Stromal cell of bone marrow (primary cell): ENCODE results near the gene DGKQ.

Source experiments
- DNase-seq: peaks from one replicate; pipeline ENCODE4 v3.0.0-alpha.2; 2012; ENCODE audit warnings: low read depth

The DGKQ gene

DNA sequence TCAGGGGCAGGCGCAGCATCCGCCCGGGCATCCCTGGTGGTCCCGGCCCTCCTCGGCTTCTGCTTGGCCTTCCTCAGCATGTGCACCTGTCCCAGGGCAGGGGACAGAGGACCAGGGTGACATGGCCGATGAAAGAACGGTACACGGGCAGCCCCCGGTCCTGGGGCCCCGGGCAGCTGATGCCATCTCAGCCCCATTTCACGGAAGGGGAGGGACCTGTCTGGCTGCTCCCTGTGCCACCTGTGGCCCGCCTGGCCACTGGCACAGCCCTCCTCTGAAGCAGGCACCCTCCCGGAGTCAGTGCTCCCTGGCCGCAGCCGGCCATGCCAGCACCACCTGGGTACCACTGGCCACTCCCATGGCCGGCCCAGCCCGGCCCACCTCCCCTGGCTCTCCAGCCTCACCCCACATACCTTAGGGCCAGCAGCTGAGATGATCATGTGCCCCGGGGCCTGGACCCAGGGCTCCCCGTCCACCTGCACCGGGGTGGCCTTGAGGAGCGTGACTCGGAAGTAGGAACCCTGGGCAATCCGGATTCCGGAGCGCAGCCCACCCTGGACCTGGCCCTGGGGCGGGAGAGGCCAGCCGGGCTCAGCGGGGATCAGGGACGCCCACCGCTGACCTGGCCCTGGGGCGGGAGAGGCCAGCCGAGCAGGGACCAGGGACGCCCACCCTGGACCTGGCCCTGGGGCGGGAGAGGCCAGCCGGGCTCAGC lies 12.6 kb downstream of the DGKQ start:
- no peak for DNase-seq

DNA sequence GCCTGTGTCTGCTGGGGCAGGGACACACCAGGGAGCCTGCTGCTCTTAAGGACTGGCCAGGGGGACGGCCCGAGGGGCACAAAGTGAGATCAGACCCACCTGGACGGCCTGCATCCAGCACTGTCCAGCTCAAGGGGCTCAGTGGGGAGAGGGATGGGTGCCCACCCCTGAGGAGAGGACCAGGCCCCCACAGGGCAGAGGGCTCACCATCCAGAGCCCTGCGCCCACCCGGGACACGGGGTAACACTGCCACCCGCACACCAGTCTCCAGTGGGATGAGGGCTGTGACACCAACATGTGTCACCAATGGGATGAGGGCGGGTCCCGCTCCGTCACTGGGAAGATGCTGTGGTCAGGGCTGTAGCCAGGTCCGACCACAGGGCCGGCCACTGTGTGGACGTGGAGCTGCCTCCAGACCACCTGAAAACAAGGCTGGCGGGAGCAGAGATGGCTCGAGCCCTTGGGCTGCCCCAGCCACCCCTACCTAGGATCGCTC lies 13.2 kb downstream of the DGKQ start:
- no peak for DNase-seq

DNA sequence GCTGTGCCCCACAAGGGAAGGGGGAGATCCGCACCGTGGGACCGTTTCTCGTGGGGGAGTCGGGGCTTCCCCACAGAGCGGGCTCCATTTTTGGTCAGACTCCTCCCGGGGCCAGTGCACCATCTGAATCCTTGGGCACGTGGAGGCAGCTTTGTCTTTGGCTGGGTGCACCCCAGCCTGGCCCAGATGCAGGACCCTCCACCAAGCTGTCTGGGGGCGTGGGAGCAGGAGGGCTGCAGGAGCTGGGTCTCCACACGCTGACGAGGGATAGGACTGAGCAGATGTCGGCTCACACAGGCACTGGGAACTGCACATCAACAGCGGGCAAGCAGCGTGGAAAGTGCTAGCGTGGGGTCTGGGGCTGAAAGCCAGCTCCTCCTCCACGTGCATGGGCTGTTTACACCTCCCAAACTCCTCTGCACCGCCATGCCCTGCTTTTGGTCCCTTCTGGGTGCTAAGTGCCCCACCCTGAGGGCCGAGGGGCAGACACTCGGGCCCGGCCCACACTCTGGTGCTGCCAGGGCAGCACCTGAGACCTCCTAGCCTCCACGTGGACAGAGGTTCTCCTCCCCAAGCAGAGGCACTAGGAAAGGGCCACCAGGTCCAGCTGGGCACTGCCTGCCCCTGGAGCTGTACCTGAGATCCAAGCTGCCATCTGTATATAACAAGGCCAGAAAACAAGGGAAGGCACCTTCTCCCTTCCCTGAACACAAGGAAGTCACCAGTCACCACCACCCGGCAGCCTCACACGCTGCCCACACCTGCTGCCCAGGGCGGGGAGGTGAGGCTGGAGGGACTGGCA lies 13.8 kb downstream of the DGKQ start:
- DNase-seq = no peak

DNA sequence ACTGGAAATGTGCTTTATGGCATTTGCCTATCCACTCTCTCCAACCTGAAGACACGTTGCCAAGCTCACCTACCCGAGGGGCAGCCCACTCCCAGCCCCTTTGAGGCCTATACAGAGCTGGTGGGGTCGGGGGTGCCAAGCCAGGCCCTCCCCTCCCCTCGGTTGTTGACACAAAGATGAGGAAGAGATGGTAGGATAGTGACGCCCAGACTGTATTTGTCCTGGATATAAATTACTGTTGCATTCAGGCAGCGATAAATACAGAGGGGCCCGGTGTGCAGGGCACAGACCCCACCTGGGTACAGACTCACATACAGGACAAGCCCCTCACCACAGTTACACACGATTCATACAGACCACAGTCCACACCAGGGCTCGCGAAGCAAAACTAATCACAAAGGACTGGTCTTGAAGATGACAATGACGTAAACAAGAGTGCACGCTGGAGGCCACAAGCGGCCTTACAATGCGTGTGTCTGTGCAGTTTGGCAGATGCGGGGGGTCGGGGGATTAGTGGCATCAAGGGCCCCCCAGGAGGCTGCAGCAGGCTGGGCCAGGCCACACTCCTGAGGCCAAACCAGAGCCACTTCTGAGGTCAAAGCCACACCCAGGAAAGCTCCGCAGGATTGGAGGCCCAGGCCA lies 14.6 kb downstream of the DGKQ start:
- DNase-seq = no peak

DNA sequence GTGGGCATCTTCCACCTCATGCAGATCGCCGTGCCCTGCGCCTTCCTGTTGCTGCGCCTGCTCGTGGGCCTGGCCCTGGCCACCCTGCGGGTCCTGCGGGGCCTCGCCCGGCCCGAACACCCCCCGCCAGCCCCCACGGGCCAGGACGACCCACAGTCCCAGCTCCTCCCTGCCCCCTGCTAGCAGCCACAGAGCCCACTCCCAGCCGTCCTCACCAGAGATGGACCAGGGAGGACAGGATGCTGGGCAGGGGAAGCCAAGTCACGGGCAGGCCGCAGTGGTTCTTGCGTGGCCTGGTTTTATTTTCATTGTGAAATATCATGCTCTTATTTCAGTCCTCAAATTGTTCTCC lies 15.1 kb downstream of the DGKQ start:
- DNase-seq = no peak

DNA sequence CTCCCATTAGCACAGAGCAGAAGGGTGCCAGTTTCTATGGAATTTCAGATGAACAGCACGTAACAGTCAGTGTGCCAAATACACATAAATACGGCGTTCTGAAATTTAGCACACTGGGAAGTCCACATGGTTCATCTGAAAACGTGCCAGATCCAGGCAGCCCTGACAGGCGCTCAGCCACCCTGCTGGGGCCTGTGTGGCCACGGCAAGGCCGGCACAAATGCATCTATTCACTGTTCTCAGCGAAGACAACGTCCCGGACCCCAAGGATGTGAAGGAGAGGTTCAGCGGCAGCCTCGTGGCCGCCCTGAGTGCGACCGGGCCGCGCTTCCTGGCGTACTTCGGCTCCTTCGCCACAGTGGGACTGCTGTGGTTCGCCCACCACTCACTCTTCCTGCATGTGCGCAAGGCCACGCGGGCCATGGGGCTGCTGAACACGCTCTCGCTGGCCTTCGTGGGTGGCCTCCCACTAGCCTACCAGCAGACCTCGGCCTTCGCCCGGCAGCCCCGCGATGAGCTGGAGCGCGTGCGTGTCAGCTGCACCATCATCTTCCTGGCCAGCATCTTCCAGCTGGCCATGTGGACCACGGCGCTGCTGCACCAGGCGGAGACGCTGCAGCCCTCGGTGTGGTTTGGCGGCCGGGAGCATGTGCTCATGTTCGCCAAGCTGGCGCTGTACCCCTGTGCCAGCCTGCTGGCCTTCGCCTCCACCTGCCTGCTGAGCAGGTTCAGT lies 15.6 kb downstream of the DGKQ start:
- DNase-seq = no peak

DNA sequence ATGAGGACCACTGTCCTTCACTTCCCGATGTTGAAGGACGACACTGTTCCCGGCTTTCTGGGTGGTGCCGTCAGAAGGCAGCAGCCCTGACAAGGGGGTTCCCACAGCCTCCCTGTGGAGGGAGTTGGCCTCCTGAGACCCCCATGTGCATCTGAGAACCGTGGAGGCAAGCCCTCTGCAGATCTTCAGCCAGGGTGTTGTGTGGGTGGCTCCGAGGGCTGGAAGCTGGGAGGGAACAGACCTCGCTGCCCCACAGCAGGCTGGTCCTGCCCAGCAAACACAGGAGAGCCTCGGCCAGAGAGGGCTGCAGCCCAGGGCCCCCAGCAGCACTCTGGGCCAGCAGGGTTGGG lies 16.2 kb downstream of the DGKQ start:
- DNase-seq = no peak

DNA sequence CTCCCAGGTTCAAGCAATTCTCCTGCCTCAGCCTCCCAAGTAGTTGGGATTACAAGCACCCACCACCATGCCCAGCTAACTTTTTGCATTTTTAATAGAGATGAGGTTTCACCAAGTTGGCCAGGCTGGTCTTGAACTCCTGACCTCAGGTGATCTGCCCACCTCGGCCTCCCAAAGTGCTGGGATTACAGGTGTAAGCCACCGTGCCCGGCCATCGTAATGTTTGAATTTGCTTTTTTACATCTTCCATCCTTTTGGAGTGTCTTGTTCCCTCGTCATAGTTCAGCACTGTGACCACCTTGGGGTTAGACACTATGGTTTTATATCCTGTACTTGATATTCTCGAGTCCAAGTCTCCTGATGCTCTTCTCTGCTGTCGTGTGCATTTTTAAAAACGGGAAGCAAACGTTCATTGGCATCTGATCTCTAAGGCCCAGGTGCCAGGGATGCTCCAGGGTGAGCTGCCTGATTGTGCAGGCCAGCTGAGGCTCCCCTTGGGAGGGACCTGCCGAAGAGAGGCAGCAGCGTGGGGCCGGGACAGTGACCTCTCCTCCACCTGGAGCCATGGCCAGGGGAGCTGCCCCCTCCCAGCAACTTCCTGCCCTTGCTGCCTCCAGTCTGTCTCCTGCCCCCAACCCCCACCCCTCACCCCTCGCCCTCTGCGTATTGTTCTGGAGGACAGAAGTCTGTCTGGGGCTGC lies 16.7 kb downstream of the DGKQ start:
- no peak for DNase-seq

DNA sequence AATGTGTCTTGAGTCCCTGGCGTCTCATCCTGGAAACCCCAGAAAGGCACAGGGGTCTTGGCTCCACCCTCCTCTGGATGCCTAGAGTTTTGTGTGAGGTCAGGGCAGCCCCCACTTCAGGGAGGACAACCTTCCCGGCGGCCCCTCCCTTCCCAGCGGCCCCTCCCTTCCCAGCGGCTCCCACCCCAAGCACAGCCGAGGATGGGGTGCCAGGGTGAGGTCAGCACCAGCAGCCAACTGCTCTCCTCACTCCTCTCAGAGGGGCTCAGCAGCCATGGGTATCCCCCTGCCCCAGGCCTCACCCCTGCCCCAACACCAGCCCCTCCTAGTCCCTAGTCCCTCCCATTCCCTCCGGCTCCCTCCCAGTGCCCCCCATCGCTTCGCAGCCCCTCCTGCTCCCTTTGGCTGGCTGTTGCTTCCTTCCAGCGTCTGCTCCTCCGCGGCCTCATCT lies 17.4 kb downstream of the DGKQ start:
- no peak for DNase-seq

DNA sequence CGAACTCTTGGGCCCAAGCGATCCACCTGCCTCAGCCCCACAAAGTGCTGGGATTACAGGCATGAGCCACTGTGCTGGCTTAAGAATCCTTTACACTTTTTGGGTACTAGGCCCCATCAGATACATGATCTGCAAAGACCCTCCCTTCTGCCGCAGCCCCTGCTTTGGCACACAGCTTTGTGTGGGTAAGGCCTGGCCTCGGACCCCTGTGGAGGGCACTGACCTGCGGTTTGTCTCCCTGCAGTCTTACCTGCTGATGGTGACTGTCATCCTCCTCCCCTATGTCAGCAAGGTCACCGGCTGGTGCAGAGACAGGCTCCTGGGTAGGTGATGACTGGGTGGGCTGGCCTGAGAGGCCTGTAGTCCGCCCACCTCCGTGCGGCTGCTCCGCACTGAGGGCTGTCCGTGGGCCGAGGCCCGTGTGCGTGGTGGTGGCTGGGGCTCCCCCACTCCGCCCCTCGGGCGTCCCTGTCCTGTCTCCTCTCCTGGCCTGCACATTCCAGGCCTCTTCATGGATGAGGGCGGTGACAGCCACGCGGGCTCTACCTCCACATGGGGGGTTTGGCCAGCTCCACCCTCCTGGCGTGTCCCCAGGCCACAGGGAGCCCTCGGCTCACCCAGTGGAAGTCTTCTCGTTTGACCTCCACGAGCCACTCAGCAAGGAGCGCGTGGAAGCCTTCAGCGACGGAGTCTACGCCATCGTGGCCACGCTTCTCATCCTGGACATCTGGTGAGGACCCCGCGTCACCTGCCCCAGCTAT lies 18.0 kb downstream of the DGKQ start:
- no peak for DNase-seq

DNA sequence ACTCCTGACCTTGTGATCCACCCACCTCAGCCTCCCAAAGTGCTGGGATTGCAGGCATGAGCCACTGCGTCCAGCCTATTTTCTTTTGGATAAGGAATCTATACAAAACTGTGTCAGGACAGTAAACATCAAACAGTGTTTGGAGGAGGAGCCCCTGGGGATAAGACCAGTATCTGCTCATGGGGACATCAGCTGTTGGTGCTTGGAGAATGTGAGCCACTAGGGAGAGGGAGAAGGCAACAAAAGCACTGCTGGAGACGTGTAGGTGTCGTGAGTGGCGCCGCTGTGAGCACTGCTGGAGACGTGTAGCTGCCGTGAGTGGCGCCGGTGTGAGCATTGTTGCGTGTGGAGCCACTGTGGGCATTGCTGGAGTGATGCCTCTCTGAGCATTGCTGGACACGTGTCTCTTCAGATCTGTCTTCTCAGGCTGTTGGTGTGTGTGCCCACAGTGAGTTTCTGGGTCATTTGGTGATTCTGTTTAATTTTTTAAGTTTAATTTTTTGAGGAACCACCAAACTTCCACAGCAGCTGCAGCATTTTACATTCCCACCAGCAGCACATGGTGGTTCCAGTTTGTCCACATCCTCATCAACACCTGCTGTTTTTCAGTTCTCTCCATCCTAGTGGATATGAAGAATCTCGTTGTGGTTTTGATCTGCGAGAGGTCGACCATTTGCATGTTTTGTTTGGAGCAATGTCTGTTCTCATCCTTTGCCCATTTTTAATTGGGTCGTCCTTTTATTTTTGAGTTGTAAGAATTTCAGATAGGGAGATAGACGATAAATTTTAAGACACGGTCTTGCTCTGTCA lies 19.0 kb downstream of the DGKQ start:
- DNase-seq = no peak

DNA sequence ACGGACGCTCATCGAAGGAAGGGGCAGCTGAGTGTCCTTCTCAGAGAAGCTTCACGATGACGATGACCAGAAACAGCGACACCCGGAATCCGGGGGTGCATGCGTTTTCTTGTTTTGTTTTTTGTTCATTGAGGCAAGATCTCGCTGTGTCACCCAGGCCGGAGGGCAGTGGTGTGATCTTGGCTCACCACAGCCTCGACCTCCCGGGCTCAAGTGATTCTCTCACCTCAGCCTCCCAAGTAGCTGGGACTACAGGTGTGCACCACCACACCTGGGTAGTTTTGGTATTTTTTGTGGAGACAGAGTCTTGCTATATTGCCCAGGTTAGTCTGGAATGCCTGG lies 19.8 kb downstream of the DGKQ start:
- DNase-seq = no peak

DNA sequence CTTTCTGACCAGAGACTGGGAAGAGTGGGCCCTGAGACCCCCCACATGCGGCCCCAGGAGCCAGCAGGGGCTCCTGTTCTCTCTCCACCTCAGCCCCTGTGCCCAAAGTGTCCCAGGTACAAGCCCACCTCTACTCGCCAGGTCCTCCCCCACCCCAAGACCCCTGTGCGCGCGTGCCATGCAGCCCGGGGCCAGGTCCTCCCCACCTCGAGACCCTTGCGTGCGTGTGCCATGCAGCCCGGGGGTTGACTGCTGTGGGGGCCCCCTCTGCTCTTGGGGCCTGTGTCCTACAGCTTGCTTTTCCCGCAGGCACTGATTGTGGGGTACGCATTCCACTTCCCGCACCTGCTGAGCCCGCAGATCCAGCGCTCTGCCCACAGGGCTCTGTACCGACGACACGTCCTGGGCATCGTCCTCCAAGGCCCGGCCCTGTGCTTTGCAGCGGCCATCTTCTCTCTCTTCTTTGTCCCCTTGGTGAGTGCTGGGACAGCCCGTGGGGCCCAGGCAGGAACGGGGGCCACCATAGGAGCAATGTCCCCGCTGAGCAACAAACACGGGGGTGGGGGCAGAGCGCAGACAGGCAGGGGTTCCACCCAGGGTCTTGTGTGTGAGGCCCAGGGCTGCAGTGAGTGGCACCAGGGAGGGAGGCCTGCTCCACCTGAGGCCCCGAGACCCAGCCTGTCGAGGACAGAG lies 20.3 kb downstream of the DGKQ start:
- DNase-seq = no peak

DNA sequence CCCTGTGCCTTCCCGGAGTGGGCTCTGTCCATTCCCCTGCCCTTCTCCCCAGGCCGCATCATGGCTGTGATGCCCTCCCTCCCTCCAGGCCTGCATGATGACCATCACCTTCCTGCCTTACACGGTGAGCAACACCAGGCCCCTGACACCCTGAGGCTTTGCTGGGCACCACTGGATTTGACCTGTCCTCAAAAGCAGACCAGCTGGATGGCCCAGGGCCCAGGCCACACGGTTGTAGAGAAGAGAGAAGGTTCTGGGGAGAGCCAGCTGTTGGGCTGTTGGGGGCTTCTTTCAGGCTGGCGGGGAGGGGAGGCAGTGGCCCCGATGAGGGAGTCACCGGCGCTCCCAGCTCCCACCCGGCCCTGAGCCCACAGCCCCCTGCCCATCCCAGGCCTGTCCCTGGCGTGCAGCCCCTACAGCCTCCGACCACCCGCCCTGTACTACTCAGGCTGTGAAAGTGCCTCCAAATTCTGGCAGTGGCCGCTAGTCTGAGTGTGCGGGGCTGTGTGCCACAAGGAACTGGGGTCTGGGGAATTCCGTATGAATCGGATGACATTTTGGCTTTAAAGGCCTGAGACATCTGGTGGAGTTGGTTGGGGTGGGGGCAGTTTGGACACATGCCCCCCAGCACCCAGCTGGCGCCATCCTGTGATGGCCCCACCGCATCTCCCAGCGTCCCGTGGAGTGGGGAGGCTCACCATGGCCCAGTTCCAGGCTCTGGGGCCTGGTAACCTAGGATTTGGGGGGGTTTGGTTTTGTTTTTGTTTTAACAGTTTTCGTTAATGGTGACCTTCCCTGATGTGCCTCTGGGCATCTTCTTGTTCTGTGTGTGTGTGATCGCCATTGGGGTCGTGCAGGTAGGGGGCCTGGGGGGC lies 21.5 kb downstream of the DGKQ start:
- no peak for DNase-seq

DNA sequence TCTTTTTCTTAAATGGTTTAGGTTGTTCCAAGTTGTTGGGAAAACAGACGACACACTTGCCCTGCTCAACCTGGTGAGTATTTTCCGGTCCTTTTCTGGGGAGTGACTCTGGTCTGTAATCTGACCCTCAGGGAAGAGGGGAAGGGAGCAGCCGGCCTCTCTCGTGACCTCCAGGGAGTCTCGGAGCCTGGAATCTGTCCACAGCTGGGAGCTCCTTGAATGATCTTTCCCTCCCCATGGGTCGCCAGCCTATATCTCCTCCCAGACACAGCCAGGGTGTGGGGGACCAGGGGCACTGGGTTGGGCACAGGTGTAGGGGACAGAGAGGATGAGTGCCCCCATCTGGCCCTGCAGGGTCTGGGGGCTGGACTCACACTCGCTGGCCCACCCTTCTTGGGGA lies 22.2 kb downstream of the DGKQ start:
- no peak for DNase-seq

DNA sequence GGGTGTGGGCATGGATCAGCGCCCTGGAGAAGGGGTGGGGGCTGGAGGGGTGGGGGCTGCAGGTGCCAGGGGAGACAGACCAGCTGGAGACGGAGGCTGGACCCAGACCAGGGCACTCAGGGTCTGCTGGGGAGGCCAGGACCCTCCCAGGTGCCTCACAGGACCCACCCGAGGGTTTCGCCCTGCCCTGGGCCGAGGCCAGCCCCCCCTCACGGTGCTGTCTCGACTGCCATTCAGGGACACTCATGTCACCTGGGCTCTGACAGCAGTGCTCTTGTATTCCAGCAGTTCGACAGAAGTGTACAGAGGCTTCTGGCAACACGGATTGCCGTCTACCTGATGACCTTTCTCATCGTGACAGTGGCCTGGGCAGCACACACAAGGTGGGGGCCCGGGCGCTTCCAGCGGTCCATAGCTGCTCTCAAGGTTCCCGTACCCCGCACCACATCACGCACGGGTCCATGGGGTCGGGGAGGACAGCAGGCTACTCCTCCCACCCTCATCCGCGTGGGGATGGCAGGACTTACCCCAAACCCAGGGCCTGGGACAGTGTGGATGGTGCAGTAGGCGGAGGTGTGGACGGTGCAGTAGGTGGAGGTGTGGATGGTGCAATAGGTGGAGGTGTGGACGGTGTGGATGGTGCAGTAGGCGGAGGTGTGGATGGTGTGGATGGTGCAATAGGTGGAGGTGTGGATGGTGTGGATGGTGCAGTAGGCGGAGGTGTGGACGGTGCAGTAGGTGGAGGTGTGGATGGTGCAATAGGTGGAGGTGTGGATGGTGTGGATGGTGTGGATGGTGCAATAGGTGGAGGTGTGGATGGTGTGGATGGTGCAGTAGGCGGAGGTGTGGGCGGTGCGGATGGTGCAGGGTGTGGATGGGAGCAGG lies 23.0 kb downstream of the DGKQ start:
- DNase-seq = no peak

DNA sequence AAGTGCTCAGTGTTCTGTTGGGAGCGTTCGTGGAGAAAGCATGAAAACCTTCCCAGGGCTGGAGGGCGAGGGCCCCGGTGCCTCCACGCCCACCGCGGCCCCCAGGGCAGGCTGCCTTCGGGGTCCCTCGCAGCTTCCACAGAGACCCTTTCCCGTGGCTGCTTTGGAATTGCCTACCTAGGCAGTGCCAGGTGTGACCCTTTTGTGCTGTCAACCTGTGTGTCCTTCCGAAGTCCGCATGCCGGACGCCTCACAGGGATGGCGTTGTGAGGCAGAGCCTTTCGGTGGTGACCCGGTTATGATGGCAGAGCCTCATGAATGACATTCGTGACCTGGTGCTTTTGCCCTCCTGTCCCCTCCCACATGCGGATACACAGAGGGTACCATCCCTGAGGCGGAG lies 23.7 kb downstream of the DGKQ start:
- DNase-seq = no peak

DNA sequence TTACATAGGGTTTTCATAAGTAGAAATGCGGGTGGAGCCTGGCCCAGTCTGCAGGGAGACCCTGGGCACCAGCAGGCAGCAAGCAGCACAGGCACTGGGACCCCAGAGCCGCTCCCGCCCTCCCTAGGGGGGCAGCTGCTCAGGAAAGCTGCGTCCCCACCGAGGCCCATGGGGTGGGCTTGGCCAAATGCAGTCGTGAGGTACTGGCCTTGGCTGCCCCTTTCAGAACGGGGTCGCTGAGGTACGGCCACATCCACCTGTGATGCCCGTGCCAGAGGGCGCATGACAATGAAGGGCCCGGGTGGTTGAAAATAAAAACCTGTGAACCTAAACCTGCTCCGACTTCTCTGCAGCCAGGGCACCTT lies 24.5 kb downstream of the DGKQ start:
- DNase-seq = no peak
